Parathyroid adenoma (tissue), 2 donors: ENCODE data around the gene MYO1D.

Source experiments
- H2AFZ ChIP-seq: fragments of 300-600 bp; sonication (generic); one replicate; pipeline ENCODE4 v1.7.0; 2017; ENCODE audit warnings: antibody characterized with exemption, mild to moderate bottlenecking
- H3K27ac ChIP-seq: fragments of 300-600 bp; sonication (generic); one replicate; pipeline ENCODE4 v1.7.0; 2017
- H3K27me3 ChIP-seq: fragments of 300-600 bp; sonication (generic); one replicate; pipeline ENCODE4 v1.7.0; 2017; ENCODE audit warnings: low read length; ENCODE audit not compliant: control insufficient read depth, insufficient read depth
- H3K36me3 ChIP-seq: fragments of 300-600 bp; sonication (generic); one replicate; pipeline ENCODE4 v1.7.0; 2017; ENCODE audit warnings: low read length; ENCODE audit not compliant: control insufficient read depth, insufficient read depth
- H3K4me1 ChIP-seq: fragments of 300-600 bp; sonication (generic); one replicate; pipeline ENCODE4 v1.7.0; 2017; ENCODE audit warnings: control low read depth
- H3K4me2 ChIP-seq: fragments of 300-600 bp; sonication (generic); one replicate; pipeline ENCODE4 v1.7.0; 2017; ENCODE audit warnings: low read length
- H3K4me3 ChIP-seq: fragments of 300-600 bp; sonication (generic); one replicate; pipeline ENCODE4 v1.7.0; 2017; ENCODE audit warnings: low read depth, low read length
- H3K79me2 ChIP-seq: fragments of 300-600 bp; sonication (generic); one replicate; pipeline ENCODE4 v1.7.0; 2017; ENCODE audit warnings: control low read depth
- H3K9ac ChIP-seq: fragments of 300-600 bp; sonication (generic); one replicate; pipeline ENCODE4 v1.7.0; 2017; ENCODE audit warnings: mild to moderate bottlenecking
- H3K9me3 ChIP-seq: fragments of 300-600 bp; sonication (generic); one replicate; pipeline ENCODE4 v1.7.0; 2017; ENCODE audit warnings: low read length; ENCODE audit not compliant: control insufficient read depth
- TF ChIP-seq, protein P1 (sequence below): fragments of 300-600 bp; sonication (generic); IDR thresholded peaks from one replicate; pipeline ENCODE4 v1.7.0; 2017; ENCODE audit warnings: antibody characterized with exemption, mild to moderate bottlenecking
- donor health status: primary hyperparathyroidism.

The MYO1D gene

DNA sequence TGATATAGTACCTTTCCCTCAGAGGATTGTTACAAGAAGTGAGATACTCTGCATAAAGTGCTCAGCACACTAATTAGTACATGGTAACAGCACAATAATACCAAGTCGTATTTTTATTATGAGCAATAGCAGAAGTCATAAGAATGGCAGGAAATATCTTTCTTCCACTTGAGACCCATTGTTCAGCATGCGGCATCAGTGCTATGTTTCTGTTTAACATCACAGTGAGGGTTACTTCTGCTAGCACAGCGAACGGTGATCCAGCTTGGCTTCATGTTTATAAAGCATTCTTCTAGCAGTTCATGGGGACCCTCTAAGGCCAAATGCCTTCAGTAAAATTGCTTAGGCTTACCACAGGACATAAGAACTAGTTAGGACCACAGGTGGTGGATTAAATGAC lies 83.1 kb downstream of the MYO1D start:
- Histone ChIP-seq H3K27me3 (no peaks in the 10 kb centered on the region), H3K4me3 (no peak overlapping the region), H3K4me1 (peaks cover 5% of the 10 kb centered on the region), H3K36me3 (no peaks in the 10 kb centered on the region), H3K4me2 (no peak overlapping the region), H3K9me3 (no peaks in the 10 kb centered on the region), H3K27ac (no peak overlapping the region), H3K79me2 (peaks cover 2% of the 10 kb centered on the region), H2AFZ (no peak overlapping the region), H3K9ac (no peak overlapping the region)
- TF ChIP-seq, protein P1, sequence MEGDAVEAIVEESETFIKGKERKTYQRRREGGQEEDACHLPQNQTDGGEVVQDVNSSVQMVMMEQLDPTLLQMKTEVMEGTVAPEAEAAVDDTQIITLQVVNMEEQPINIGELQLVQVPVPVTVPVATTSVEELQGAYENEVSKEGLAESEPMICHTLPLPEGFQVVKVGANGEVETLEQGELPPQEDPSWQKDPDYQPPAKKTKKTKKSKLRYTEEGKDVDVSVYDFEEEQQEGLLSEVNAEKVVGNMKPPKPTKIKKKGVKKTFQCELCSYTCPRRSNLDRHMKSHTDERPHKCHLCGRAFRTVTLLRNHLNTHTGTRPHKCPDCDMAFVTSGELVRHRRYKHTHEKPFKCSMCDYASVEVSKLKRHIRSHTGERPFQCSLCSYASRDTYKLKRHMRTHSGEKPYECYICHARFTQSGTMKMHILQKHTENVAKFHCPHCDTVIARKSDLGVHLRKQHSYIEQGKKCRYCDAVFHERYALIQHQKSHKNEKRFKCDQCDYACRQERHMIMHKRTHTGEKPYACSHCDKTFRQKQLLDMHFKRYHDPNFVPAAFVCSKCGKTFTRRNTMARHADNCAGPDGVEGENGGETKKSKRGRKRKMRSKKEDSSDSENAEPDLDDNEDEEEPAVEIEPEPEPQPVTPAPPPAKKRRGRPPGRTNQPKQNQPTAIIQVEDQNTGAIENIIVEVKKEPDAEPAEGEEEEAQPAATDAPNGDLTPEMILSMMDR, result no peak

- H3K9ac ChIP-seq, result no peak overlapping the region
- H3K36me3 ChIP-seq, result no peaks in the 10 kb centered on the region
- H2AFZ ChIP-seq, result no peak overlapping the region
- H3K27me3 ChIP-seq, result no peaks in the 10 kb centered on the region
- peaks cover 5% of the 10 kb centered on the region for H3K4me1 ChIP-seq
- H3K9me3 ChIP-seq, result no peaks in the 10 kb centered on the region
- H3K79me2 ChIP-seq, result no peaks in the 10 kb centered on the region
- no peak overlapping the region for H3K4me3 ChIP-seq
- TF ChIP-seq, protein P1, result no peak
- no peak overlapping the region for H3K27ac ChIP-seq
- no peak overlapping the region for H3K4me2 ChIP-seq
Observed at GRCh38 chr17:32792207-32792606, 84.7 kb downstream of the MYO1D start.

GRCh38 chr17:32786169-32786568 lies 90.8 kb downstream of the MYO1D start:
- Histone ChIP-seq H3K4me3 (no peak overlapping the region), H3K79me2 (no peaks in the 10 kb centered on the region), H3K27me3 (no peaks in the 10 kb centered on the region), H3K27ac (no peak overlapping the region), H3K9me3 (no peaks in the 10 kb centered on the region), H2AFZ (no peak overlapping the region), H3K4me2 (no peak overlapping the region), H3K36me3 (no peaks in the 10 kb centered on the region), H3K9ac (no peak overlapping the region), H3K4me1 (peaks cover 5% of the 10 kb centered on the region)
- TF ChIP-seq, protein P1, result no peak

GRCh38 chr17:32784113-32784512 lies 92.8 kb downstream of the MYO1D start:
- no peaks in the 10 kb centered on the region for H3K79me2 ChIP-seq
- no peak overlapping the region for H2AFZ ChIP-seq
- no peak overlapping the region for H3K4me2 ChIP-seq
- H3K9me3 ChIP-seq, result no peaks in the 10 kb centered on the region
- no peak overlapping the region for H3K4me3 ChIP-seq
- no peaks in the 10 kb centered on the region for H3K27me3 ChIP-seq
- H3K4me1 ChIP-seq, result no peaks in the 10 kb centered on the region
- TF ChIP-seq, protein P1, result no peak
- no peak overlapping the region for H3K27ac ChIP-seq
- H3K9ac ChIP-seq, result no peak overlapping the region
- no peaks in the 10 kb centered on the region for H3K36me3 ChIP-seq

- H3K9ac ChIP-seq, result no peak overlapping the region
- no peaks in the 10 kb centered on the region for H3K79me2 ChIP-seq
- no peak overlapping the region for H3K27ac ChIP-seq
- no peaks in the 10 kb centered on the region for H3K27me3 ChIP-seq
- H3K4me2 ChIP-seq, result no peak overlapping the region
- no peak overlapping the region for H3K4me3 ChIP-seq
- H2AFZ ChIP-seq, result no peak overlapping the region
- H3K4me1 ChIP-seq, result no peaks in the 10 kb centered on the region
- no peaks in the 10 kb centered on the region for H3K9me3 ChIP-seq
- TF ChIP-seq, protein P1, result peak; percentile 85
- no peaks in the 10 kb centered on the region for H3K36me3 ChIP-seq
Observed at GRCh38 chr17:32783602-32784001, 93.3 kb downstream of the MYO1D start.
